WERI-Rb-1 (cell line): ENCODE data around the gene KRTAP1-5.
"Not testable (repeated sequence)": the region's sequence is repeated elsewhere in the genome, so short reads cannot be mapped to it uniquely, and the experiment has no call there.

Experiments used
- DNase-seq: peaks from one replicate; pipeline ENCODE4 v3.0.0-alpha.2; 2020
- H3K27ac ChIP-seq: fragments of 250-450 bp; sonication (Bioruptor Pico); 2 replicates; pipeline ENCODE4 v1.5.1; 2020; ENCODE audit warnings: mild to moderate bottlenecking, moderate library complexity
- H3K27me3 ChIP-seq: fragments of 250-450 bp; sonication (Bioruptor Pico); 2 replicates; pipeline ENCODE4 v1.5.1; 2021; ENCODE audit warnings: mild to moderate bottlenecking, low read depth, moderate library complexity; ENCODE audit not compliant: insufficient read depth, severe bottlenecking
- H3K36me3 ChIP-seq: fragments of 250-450 bp; sonication (Bioruptor Pico); 2 replicates; pipeline ENCODE4 v1.5.1; 2020; ENCODE audit warnings: mild to moderate bottlenecking, moderate library complexity
- H3K4me3 ChIP-seq: 2 replicates; pipeline ENCODE4 v1.5.1; 2011; ENCODE audit warnings: low read depth, mild to moderate bottlenecking, control low read depth, low read length
- H3K9me3 ChIP-seq: fragments of 250-450 bp; sonication (Bioruptor Pico); 2 replicates; pipeline ENCODE4 v1.5.1; 2021; ENCODE audit warnings: mild to moderate bottlenecking, moderate library complexity; ENCODE audit not compliant: severe bottlenecking
- TF ChIP-seq, protein P1 (sequence below): IDR thresholded peaks from 2 replicates; pipeline ENCODE4 v1.5.1; 2011; ENCODE audit warnings: low read depth, mild to moderate bottlenecking, control low read depth, inconsistent platforms, low read length

The KRTAP1-5 gene

GRCh38 chr17:41037853-41038350 is 10.9 kb upstream of the KRTAP1-5 start:
- peaks cover 3% of the 10 kb centered on the region for H3K9me3 ChIP-seq
- DNase-seq: no peak
- H3K27me3 ChIP-seq: no peaks in the 10 kb centered on the region
- no peaks in the 10 kb centered on the region for H3K36me3 ChIP-seq
- TF ChIP-seq, protein P1, sequence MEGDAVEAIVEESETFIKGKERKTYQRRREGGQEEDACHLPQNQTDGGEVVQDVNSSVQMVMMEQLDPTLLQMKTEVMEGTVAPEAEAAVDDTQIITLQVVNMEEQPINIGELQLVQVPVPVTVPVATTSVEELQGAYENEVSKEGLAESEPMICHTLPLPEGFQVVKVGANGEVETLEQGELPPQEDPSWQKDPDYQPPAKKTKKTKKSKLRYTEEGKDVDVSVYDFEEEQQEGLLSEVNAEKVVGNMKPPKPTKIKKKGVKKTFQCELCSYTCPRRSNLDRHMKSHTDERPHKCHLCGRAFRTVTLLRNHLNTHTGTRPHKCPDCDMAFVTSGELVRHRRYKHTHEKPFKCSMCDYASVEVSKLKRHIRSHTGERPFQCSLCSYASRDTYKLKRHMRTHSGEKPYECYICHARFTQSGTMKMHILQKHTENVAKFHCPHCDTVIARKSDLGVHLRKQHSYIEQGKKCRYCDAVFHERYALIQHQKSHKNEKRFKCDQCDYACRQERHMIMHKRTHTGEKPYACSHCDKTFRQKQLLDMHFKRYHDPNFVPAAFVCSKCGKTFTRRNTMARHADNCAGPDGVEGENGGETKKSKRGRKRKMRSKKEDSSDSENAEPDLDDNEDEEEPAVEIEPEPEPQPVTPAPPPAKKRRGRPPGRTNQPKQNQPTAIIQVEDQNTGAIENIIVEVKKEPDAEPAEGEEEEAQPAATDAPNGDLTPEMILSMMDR: no peak
- no peak overlapping the region for H3K4me3 ChIP-seq
- H3K27ac ChIP-seq: no peak overlapping the region

DNA sequence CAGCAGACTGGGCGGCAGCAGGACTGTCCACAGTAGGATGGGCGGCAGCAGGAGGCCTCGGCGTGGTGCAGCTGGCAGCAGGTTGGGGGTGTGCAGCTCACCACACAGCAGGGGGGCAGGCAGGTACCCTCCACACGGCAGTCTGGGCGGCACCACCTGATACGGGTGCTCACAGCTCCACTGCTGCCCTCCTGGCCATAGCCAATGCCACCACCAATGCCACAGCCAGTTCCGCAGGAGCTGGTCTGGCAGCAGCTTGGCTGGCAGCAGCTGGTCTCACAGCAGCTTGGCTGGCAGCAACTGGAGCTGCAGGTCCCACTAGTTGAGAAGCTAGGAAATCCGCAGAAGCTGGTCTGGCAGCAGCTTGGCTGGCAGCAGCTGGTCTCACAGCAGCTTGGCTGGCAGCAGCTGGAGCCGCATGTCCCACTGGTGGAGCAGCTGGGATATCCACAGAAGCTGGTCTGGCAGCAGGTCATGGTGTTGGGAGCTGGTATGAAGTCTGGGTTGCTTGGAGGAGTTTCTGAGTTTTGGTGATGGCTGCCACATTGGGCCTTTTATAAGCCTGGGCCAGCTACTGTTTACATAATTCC is 7.4 kb upstream of the KRTAP1-5 start, which contains the start of gene KRTAP1-3:
Gene KRTAP1-3 (minus strand): TSS at position 529 of the 590 bp plus-strand sequence. CDS start 53 bp downstream, at position 476.
- H3K4me3 ChIP-seq, H3K27ac ChIP-seq, DNase-seq, H3K27me3 ChIP-seq, H3K9me3 ChIP-seq, H3K36me3 ChIP-seq: not testable (repeated sequence)

GRCh38 chr17:41029633-41030245 is 2.7 kb upstream of the KRTAP1-5 start, which contains the start of gene KRTAP1-4:
Gene KRTAP1-4, minus strand, starts transcription at chr17:41030195. Its CDS starts 117 bp downstream, at chr17:41030078.
- TF ChIP-seq, protein P1: no peak
- H3K4me3 ChIP-seq: no peak within 1 kb of the TSS
- H3K36me3 ChIP-seq: no peaks in the 10 kb centered on the region
- H3K27ac ChIP-seq: no peak within 1 kb of the TSS
- DNase-seq: no peak
- H3K9me3 ChIP-seq: no peaks in the 10 kb centered on the region
- no peaks in the 10 kb centered on the region for H3K27me3 ChIP-seq

- H3K9me3 ChIP-seq: peaks cover 3% of the 10 kb centered on the region
- no peak for DNase-seq
- H3K27me3 ChIP-seq: no peaks in the 10 kb centered on the region
- no peak overlapping the region for H3K4me3 ChIP-seq
- TF ChIP-seq, protein P1: no peak
- H3K36me3 ChIP-seq: no peaks in the 10 kb centered on the region
- no peak overlapping the region for H3K27ac ChIP-seq
These were observed 2.3 kb downstream of the KRTAP1-5 start for GRCh38 chr17:41024697-41025096.

- DNase-seq: no peak
- Histone ChIP-seq H3K27ac (no peak overlapping the region), H3K4me3 (no peak overlapping the region), H3K27me3 (no peaks in the 10 kb centered on the region), H3K9me3 (peaks cover 3% of the 10 kb centered on the region), H3K36me3 (no peaks in the 10 kb centered on the region)
- TF ChIP-seq, protein P1: no peak
These were observed 6.7 kb downstream of the KRTAP1-5 start for GRCh38 chr17:41020336-41020735.

DNA sequence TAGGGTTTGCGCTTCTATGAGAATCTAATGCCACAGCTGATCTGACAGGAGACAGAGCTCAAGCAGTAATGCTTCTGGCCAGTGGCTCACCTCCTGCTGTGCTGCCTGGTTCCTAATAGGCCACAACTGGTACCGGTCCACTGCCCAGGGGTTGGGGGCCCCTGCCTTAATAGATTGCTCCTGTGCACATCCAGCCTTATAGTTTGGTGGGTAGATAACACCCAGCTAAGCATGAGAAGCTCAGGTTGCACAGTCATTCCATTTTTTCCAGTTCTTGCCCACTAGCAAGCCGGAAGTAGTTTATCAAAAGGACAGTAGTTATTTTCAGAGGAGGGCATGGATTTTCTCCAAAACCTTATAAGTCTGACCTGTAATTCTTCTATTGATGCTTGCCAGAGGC is 7.6 kb downstream of the KRTAP1-5 start:
- Histone ChIP-seq H3K4me3 (no peak overlapping the region), H3K27ac (no peak overlapping the region), H3K36me3 (no peaks in the 10 kb centered on the region), H3K9me3 (peaks cover 3% of the 10 kb centered on the region), H3K27me3 (no peaks in the 10 kb centered on the region)
- TF ChIP-seq, protein P1: no peak
- DNase-seq: no peak
